Muscle layer of duodenum (tissue), 2 donors: ENCODE data around the gene ADD3.

ENCODE experiments used
- H3K27ac ChIP-seq: one replicate; pipeline ENCODE4 v1.7.0; 2013; ENCODE audit warnings: mild to moderate bottlenecking, low read length
- H3K27me3 ChIP-seq: one replicate; pipeline ENCODE4 v1.7.0; 2013; ENCODE audit warnings: low read depth, mild to moderate bottlenecking, control low read depth, low read length
- H3K36me3 ChIP-seq, 2 donors: one replicate each; pipeline ENCODE4 v1.7.0; 2013; ENCODE audit warnings: low read length in 2 of 2, control low read depth in 1 of 2, mild to moderate bottlenecking in 1 of 2; ENCODE audit not compliant: insufficient read depth in 2 of 2, control insufficient read depth in 1 of 2
- H3K4me1 ChIP-seq, 2 donors: one replicate each; pipeline ENCODE4 v1.7.0; 2013; ENCODE audit warnings: low read length in 2 of 2, mild to moderate bottlenecking in 2 of 2, control low read depth in 1 of 2, moderate library complexity in 1 of 2; ENCODE audit not compliant: insufficient read depth in 2 of 2, control insufficient read depth in 1 of 2
- H3K4me3 ChIP-seq, 2 donors: one replicate each; pipeline ENCODE4 v1.7.0; 2013; ENCODE audit warnings: low read length in 2 of 2, low read depth in 1 of 2, mild to moderate bottlenecking in 1 of 2
- H3K9me3 ChIP-seq, 2 donors: one replicate each; pipeline ENCODE4 v1.7.0; 2013; ENCODE audit warnings: low read length in 2 of 2, control low read depth in 1 of 2, mild to moderate bottlenecking in 1 of 2; ENCODE audit not compliant: control insufficient read depth in 1 of 2
- donor health status: healthy.

ADD3 gene

DNA sequence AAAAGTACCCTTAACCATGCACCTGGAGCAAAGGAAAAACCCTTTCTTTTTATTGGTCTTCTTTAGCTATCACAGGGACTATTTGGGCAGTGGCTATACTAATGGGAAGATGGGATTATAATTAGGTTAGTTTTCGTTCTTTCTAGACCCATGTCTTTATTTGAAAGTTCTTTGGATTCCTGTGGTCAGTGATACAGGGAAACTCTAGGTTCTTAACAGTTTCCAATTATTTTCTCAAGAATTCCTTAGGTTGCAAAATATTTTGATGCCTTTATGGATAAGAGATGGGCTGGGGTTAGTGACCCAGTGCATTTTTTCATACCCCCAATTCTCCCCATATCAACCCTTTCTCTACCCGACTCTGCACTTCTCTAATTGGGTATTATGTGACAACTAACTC is 49.0 kb downstream of the ADD3 start:
- no peaks in the 10 kb centered on the region for H3K36me3 ChIP-seq
- H3K27me3 ChIP-seq, result no peaks in the 10 kb centered on the region
- H3K27ac ChIP-seq, result no peak overlapping the region
- H3K9me3 ChIP-seq, result no peaks in the 10 kb centered on the region
- H3K4me3 ChIP-seq, result no peak overlapping the region
- peaks cover 4 to 11% of the 10 kb centered on the region in 2 donors for H3K4me1 ChIP-seq

DNA sequence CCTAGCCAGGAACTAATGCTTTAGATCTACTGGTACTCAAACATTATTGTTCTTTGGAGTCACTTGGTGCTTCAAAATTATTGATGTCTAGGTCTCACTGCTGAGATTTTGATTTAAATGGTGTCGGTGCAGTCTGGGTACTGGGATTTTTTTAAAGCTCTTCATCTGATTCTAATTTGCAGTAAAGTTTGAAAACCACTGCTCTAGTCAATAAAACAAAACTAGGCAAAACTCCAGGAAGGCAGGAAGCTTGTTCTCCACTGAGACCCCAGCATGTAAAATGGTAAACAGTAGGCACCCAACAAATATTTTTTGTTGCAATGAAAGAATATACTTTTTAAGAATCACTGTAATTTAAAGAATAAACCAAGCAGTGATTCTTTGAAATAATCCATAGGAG is 49.7 kb downstream of the ADD3 start:
- Histone ChIP-seq H3K27me3 (no peaks in the 10 kb centered on the region), H3K9me3 (no peaks in the 10 kb centered on the region), H3K4me1 (peaks cover 4 to 11% of the 10 kb centered on the region in 2 donors), H3K27ac (no peak overlapping the region), H3K4me3 (no peak overlapping the region), H3K36me3 (no peaks in the 10 kb centered on the region)

- Histone ChIP-seq H3K9me3 (no peaks in the 10 kb centered on the region), H3K27me3 (no peaks in the 10 kb centered on the region), H3K4me1 (peaks cover 4 to 11% of the 10 kb centered on the region in 2 donors), H3K27ac (peak overlapping the region; percentile 52), H3K4me3 (no peak overlapping the region), H3K36me3 (no peaks in the 10 kb centered on the region)
Observed at GRCh38 chr10:110058212-110058611, 50.4 kb downstream of the ADD3 start.

- Histone ChIP-seq H3K4me3 (no peak overlapping the region), H3K36me3 (no peaks in the 10 kb centered on the region), H3K9me3 (no peaks in the 10 kb centered on the region), H3K27ac (no peak overlapping the region), H3K4me1 (peaks cover 4 to 11% of the 10 kb centered on the region in 2 donors), H3K27me3 (no peaks in the 10 kb centered on the region)
Observed at GRCh38 chr10:110059925-110060324, 52.1 kb downstream of the ADD3 start.

- no peaks in the 10 kb centered on the region for H3K27me3 ChIP-seq
- no peaks in the 10 kb centered on the region for H3K36me3 ChIP-seq
- H3K4me3 ChIP-seq, result no peak overlapping the region
- peaks cover 4 to 11% of the 10 kb centered on the region in 2 donors for H3K4me1 ChIP-seq
- no peaks in the 10 kb centered on the region for H3K9me3 ChIP-seq
- no peak overlapping the region for H3K27ac ChIP-seq
Observed at GRCh38 chr10:110061687-110062086, 53.9 kb downstream of the ADD3 start.

DNA sequence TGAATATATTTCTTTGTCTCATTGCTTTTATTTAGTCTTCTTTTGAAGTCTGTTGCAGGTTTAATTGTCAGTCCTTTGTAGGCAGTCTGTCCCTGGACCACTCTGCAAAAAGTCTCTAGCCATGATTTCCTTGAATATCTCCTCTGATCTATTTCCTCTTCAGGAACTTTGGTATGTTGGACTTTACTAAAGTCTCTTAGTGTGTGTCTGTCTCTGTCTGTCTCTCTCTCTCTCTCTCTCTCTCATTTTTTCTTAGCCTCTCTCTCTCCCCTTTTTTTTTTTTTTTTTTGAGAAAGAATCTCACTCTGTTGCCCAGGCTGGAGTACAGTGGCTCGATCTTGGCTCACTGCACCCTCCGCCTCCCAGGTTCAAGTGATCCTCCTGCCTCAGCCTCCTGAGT is 57.5 kb downstream of the ADD3 start:
- Histone ChIP-seq H3K27ac (no peak overlapping the region), H3K9me3 (no peaks in the 10 kb centered on the region), H3K36me3 (no peaks in the 10 kb centered on the region), H3K27me3 (no peaks in the 10 kb centered on the region), H3K4me3 (no peak overlapping the region), H3K4me1 (peaks cover 6 to 11% of the 10 kb centered on the region in 2 donors)

DNA sequence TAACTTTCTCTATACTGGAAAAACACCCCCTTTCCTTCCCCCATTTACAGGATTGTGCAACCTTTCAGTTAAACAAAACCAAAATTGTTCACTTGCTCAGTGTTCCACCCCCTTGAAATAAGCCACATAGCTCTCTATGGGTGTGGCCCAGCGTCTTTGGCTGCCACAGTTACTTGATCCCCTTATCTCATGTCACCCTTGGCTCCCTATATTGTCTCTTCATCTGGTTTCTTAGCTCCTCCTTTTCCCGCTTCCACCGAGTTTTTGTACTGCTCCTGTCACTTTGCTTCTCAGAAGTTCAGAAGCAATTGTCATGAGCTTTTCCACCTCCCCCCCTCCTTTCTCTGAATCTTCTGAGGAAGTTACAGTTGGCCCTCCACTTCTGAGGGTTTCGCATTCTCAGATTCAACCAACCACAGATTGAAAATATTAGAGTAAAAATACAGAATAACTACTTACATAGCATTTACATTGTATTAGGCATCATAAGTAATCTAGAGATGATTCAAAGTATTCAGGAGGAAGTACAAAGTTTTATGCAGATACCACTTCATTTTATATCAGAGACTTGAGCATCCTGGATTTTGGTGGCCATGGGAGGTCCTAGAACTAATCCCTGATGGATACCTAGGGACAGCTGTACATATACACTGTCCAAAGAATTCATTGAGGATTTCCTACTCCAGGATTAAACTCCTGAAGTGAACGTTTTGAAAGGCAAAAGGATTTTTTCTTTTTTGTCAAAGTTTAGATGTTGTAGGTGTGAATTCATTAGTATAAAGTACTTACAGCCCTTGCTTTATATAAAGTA is 60.4 kb downstream of the ADD3 start:
- no peaks in the 10 kb centered on the region for H3K36me3 ChIP-seq
- H3K9me3 ChIP-seq, result no peaks in the 10 kb centered on the region
- H3K4me3 ChIP-seq, result no peak overlapping the region
- no peaks in the 10 kb centered on the region for H3K27me3 ChIP-seq
- peaks cover 6 to 7% of the 10 kb centered on the region in 2 donors for H3K4me1 ChIP-seq
- H3K27ac ChIP-seq, result peak overlapping the region; percentile 32

DNA sequence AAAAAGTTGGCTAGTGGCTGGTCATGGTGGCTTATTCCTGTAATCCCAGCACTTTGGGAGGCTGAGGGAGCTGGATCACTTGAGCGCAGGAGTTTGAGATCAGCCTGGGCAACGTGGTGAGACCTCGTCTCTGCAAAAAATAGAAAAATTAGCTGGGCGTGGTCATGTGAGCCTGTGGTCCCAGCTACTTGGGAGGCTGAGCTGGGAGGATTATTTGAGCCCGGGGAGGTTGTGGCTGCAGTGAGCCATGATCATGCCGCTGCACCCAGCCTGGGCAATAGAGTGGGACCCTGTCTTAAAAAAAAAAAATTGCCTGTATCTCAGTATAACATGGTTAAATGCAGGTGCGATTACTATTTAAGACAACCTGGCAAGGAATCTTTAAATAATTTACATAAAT is 61.0 kb downstream of the ADD3 start:
- Histone ChIP-seq H3K27me3 (no peaks in the 10 kb centered on the region), H3K36me3 (no peaks in the 10 kb centered on the region), H3K4me3 (no peak overlapping the region), H3K9me3 (no peaks in the 10 kb centered on the region), H3K27ac (peak overlapping the region; percentile 32), H3K4me1 (peaks cover 6 to 7% of the 10 kb centered on the region in 2 donors)

DNA sequence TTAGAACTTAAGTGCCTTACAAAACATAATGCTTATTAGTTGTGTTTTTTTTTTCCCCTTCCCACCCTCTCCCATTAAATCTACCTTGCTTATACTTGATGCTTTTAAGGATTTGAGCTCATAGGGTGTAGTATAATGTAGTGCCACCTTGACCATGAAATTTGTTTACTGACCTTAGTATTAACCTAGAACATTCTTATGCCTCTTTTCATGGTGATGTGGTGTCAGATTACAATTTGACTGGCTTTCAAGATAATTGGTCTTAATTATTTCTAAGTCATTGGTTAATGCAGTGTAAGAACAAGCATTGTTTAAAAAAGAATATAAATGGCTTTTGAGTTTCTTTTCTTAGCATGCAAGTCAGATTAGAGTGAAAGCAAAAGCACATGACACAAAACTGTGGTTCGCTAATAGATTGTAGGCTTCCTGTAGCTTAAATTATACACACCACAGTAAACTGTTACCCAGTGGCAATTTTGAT is 61.8 kb downstream of the ADD3 start:
- Histone ChIP-seq H3K27me3 (no peaks in the 10 kb centered on the region), H3K4me3 (peak overlapping the region in 1 of 2 donors; percentile 30), H3K9me3 (no peaks in the 10 kb centered on the region), H3K36me3 (no peaks in the 10 kb centered on the region), H3K4me1 (peaks cover 7 to 12% of the 10 kb centered on the region in 2 donors), H3K27ac (peak overlapping the region; percentile 68)

DNA sequence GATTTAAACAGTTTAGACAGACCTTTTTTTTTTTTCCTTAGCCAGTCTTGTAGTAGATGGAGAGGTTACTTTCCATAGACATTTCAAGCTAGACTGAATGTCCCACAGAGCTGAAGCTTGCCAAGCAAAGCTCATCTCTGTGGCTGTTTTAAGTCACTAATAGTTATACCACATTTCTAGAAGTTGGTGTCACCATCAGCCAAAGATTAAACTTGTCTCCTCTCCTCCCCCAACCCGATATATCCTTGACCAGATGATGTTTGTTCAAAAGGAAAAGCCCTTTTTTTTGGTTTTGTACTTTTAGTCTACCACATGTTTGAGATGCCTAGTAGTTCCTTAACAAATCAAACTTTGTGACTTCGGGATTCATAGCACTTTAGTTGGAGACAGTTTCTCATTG is 66.1 kb downstream of the ADD3 start:
- Histone ChIP-seq H3K4me3 (no peak overlapping the region), H3K4me1 (peaks cover 29 to 37% of the 10 kb centered on the region in 2 donors), H3K27ac (peak overlapping the region; percentile 59)

GRCh38 chr10:110074298-110074697 is 66.5 kb downstream of the ADD3 start:
- Histone ChIP-seq H3K36me3 (no peaks in the 10 kb centered on the region), H3K27me3 (no peaks in the 10 kb centered on the region), H3K27ac (peak overlapping the region; percentile 59), H3K9me3 (no peaks in the 10 kb centered on the region), H3K4me1 (peaks cover 26 to 33% of the 10 kb centered on the region in 2 donors), H3K4me3 (no peak overlapping the region)

More for the DNA sequence above, 66.1 kb downstream of the ADD3 start:
- Histone ChIP-seq H3K36me3 (no peaks in the 10 kb centered on the region), H3K27me3 (no peaks in the 10 kb centered on the region), H3K9me3 (no peaks in the 10 kb centered on the region)
